HepG2 (cell line): ENCODE measurements around the gene RHOD. TPM values are rescaled to one million over a fixed set of nuclear protein-coding genes. Genes with fewer than 3 reads are reported as not detected.
A peak's percentile ranks its signal among the peaks of the same experiment; 100 is the strongest.

Source experiments
- CHD2 ChIP-seq: IDR thresholded peaks from 2 replicates; pipeline ENCODE4 v1.6.1; 2011; ENCODE audit warnings: low read depth, low read length, improper control_type of control experiment
- FOSL2 ChIP-seq: sonication (generic); formaldehyde crosslinking; IDR thresholded peaks from 2 replicates; pipeline ENCODE4 v1.4.0; 2020; ENCODE audit warnings: missing genetic modification reagents
- FOXA1 ChIP-seq, 2 experiments: fragments of 450-650 bp in 1 of 2; sonication (generic) in 1 of 2; formaldehyde crosslinking in 1 of 2; IDR thresholded peaks; 2 replicates each; pipeline versions ENCODE4 v1.4.0 to v1.6.1; 2016 to 2020; ENCODE audit warnings: missing genetic modification reagents in 1 of 2
- MED1 ChIP-seq: sonication (generic); formaldehyde crosslinking; IDR thresholded peaks from 2 replicates; pipeline ENCODE4 v1.4.0; 2020; ENCODE audit warnings: missing genetic modification reagents
- NONO ChIP-seq, 2 experiments: fragments of 450-650 bp in 1 of 2; sonication (generic) in 1 of 2; formaldehyde crosslinking in 1 of 2; IDR thresholded peaks in 1 of 2; conservative IDR thresholded peaks in 1 of 2; 2 replicates each; pipeline versions ENCODE4 v1.6.1 to v1.8.0; 2017 to 2022; ENCODE audit warnings: mild to moderate bottlenecking in 1 of 2, missing genetic modification reagents in 1 of 2, moderate library complexity in 1 of 2
- NR2F6 ChIP-seq, 2 experiments: IDR thresholded peaks; 2 replicates each; pipeline ENCODE4 v1.6.1; 2016; ENCODE audit warnings: antibody characterized with exemption in 1 of 2, mild to moderate bottlenecking in 1 of 2
- POLR2G ChIP-seq: fragments of 200-400 bp; formaldehyde crosslinking; IDR thresholded peaks from 2 replicates; pipeline ENCODE4 v1.6.1; 2018; ENCODE audit warnings: mild to moderate bottlenecking, low read depth, low read length, moderate library complexity
- RAD51 ChIP-seq: fragments of 450-650 bp; IDR thresholded peaks from 2 replicates; pipeline ENCODE4 v1.6.1; 2016; ENCODE audit warnings: borderline replicate concordance
- REL ChIP-seq: sonication (generic); formaldehyde crosslinking; conservative IDR thresholded peaks from 2 replicates; pipeline ENCODE4 v1.8.0; 2022; ENCODE audit warnings: mild to moderate bottlenecking, missing genetic modification reagents, moderate library complexity
- SIN3B ChIP-seq: fragments of 150-350 bp; IDR thresholded peaks from 2 replicates; pipeline ENCODE4 v1.6.1; 2014; ENCODE audit warnings: low read length
- SNAI1 ChIP-seq: sonication (generic); formaldehyde crosslinking; IDR thresholded peaks from 2 replicates; pipeline ENCODE4 v1.5.0; 2020; ENCODE audit warnings: mild to moderate bottlenecking, missing genetic modification reagents, borderline replicate concordance
- TEAD3 ChIP-seq: optimal IDR thresholded peaks from 2 replicates; pipeline ENCODE3; 2016; ENCODE audit warnings: borderline replicate concordance
- TFAP4 ChIP-seq: sonication (generic); IDR thresholded peaks from 2 replicates; pipeline ENCODE4 v1.6.1; 2016; ENCODE audit warnings: low read depth, borderline replicate concordance
- ZBTB25 ChIP-seq: IDR thresholded peaks from 2 replicates; pipeline ENCODE4 v1.6.1; 2018; ENCODE audit warnings: missing genetic modification reagents
- ZBTB26 ChIP-seq: IDR thresholded peaks from 2 replicates; pipeline ENCODE4 v1.6.1; 2016; ENCODE audit warnings: missing compliant biosample characterization, missing genetic modification reagents, borderline replicate concordance
- ZFP91 ChIP-seq: sonication (generic); formaldehyde crosslinking; IDR thresholded peaks from 2 replicates; pipeline ENCODE4 v1.9.0; 2022; ENCODE audit warnings: missing genetic modification reagents, mild to moderate bottlenecking, borderline replicate concordance
- ZNF30 ChIP-seq: sonication (generic); formaldehyde crosslinking; IDR thresholded peaks from 2 replicates; pipeline ENCODE4 v1.5.0; 2020; ENCODE audit warnings: mild to moderate bottlenecking, missing genetic modification reagents
- ZNF513 ChIP-seq: sonication (generic); formaldehyde crosslinking; conservative IDR thresholded peaks from 2 replicates; pipeline ENCODE4 v1.5.0; 2020; ENCODE audit warnings: missing genetic modification reagents
- ZNF549 ChIP-seq: sonication (generic); formaldehyde crosslinking; IDR thresholded peaks from 2 replicates; pipeline ENCODE4 v1.5.0; 2020; ENCODE audit warnings: missing genetic modification reagents
- ZNF550 ChIP-seq: sonication (generic); formaldehyde crosslinking; IDR thresholded peaks from 2 replicates; pipeline ENCODE4 v1.4.0; 2020; ENCODE audit warnings: mild to moderate bottlenecking, missing genetic modification reagents, borderline replicate concordance
- ZNF614 ChIP-seq: IDR thresholded peaks from 2 replicates; pipeline ENCODE4 v1.6.1; 2018; ENCODE audit warnings: missing biosample characterization, missing genetic modification reagents, inconsistent platforms, borderline replicate concordance
- polyA plus RNA-seq, 8 experiments: library from polyadenylated mRNA; depleted of rRNA in 3 of 8; stranded (reverse) in 7 of 8; unstranded in 1 of 8; fragments of >200 nt; fragmentation: Illumina TruSeq in 4 of 8; extraction: Trizol in 4 of 8; gene quantifications; 2 replicates each; pipeline versions ENCODE4 v1.2.1 to v1.2.3, GENCODE V29; 2011 to 2016; ENCODE audit warnings: low read depth in 4 of 8, missing spikeins in 1 of 8, mixed read lengths in 1 of 8; ENCODE audit not compliant: insufficient read depth in 1 of 8
- total RNA-seq, 5 experiments: library from RNA; depleted of rRNA; stranded (reverse); fragments of >200 nt; fragmentation: Illumina TruSeq; extraction: Trizol; gene quantifications; 2 replicates each; pipeline ENCODE4 v1.2.3, GENCODE V29; 2016; ENCODE audit warnings: low read depth in 1 of 5

Gene RHOD
- total and polyA plus RNA-seq, 2 of the 13 experiments (the other 11 are each of a cell fraction or from before 2014, with no cell fraction given) = 0.27 to 0.98 TPM

- TF ChIP-seq ZFP91 (CRISPR knock-in tag) (0 out of 2 replicates have a peak, but pooled peaks have one; percentile 13), NONO (IDR thresholded peaks at IDR 0.05) (no peak), NONO (CRISPR knock-in tag; conservative IDR thresholded peaks at IDR 0.05) (0 out of 2 replicates have a peak, but pooled peaks have one; percentile 25), MED1 (peak; percentile 36; the same call in 1 of the 2 replicates), ZNF549 (CRISPR knock-in tag) (no peak), TEAD3 (peak; percentile 66), TFAP4 (peak; percentile 46; the same call in 1 of the 2 replicates), REL (CRISPR knock-in tag) (no peak), POLR2G (0 out of 2 replicates have a peak, but pooled peaks have one; percentile 37), ZNF614 (CRISPR knock-in tag) (no peak), SNAI1 (CRISPR knock-in tag) (no peak), ZNF30 (CRISPR knock-in tag) (no peak), ZNF513 (CRISPR knock-in tag) (no peak), NR2F6 (IDR thresholded peaks at IDR 0.05) (no peak), NR2F6 (CRISPR knock-in tag; IDR thresholded peaks at IDR 0.05) (no peak), FOXA1 (IDR thresholded peaks at IDR 0.05) (no peak), FOXA1 (CRISPR knock-in tag; IDR thresholded peaks at IDR 0.05) (no peak), CHD2 (no peak), ZNF550 (CRISPR knock-in tag) (peak; percentile 62; the same call in 1 of the 2 replicates), RAD51 (no peak), ZBTB26 (CRISPR knock-in tag) (no peak), SIN3B (no peak), ZBTB25 (CRISPR knock-in tag) (no peak), FOSL2 (CRISPR knock-in tag) (no peak)
These were observed at the start of gene RHOD (continued) for GRCh38 chr11:67056267-67057204.
